ENCODE data around the gene TAB3. TPM values are rescaled to one million over a fixed set of nuclear protein-coding genes. Genes with fewer than 3 reads are reported as not detected.

TAB3 gene
- 18.5 TPM for total RNA-seq
- long read RNA-seq, partial matches to known transcripts, result 0 of 2 reads
- long read RNA-seq, other reads (novel, unspliced or antisense), result 2 of 2 reads

- peak; percentile 94 for DNase-seq (ENCODE audit: low spot score)
These were observed at the start of gene TAB3 for GRCh38 chrX:30889147-30890140. Gene TAB3 (minus strand): TSS chrX:30889254. CDS start chrX:30859588, 29,666 bp downstream.

DNA sequence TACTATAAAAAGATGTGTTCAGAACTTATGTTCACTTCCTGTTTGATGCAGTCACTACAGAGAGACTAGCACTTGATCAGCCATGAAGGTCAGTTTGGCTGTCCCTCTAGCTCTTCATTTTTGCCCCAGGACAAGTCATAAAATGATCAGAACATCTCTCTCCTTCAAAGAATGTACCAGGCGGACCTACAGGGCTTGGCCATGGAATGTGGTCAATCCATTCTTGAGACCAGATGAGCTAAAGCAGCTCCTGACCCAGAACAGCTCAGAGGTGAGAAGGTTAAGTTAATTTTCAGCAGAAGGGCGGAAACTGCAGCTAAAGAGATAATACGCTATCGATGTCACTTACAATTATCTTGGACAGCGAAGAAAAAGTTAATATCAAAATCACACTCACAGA is 49.2 kb upstream of the TAB3 start:
- DNase-seq (ENCODE audit: low spot score), result no peak

DNA sequence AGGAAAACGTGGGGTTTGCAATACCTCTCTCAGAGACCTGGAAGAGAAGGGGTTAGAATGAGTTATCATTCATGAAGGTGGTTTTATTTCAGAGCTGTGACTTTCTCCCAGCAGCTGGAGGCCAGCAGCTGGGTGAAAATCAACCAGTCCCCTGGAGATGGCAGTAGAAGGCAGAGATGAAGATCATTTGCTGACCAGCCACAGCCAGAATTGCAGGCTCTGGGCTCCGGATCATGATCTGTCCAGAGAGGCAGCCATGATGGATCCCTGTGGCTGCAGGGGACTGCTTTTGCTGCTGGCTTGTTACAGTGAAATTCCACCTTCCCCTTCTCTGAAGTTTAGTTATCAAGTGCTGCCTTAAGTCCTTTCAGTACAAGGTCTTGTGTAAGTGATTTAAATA is 46.9 kb upstream of the TAB3 start:
- DNase-seq (ENCODE audit: low spot score), result no peak

DNA sequence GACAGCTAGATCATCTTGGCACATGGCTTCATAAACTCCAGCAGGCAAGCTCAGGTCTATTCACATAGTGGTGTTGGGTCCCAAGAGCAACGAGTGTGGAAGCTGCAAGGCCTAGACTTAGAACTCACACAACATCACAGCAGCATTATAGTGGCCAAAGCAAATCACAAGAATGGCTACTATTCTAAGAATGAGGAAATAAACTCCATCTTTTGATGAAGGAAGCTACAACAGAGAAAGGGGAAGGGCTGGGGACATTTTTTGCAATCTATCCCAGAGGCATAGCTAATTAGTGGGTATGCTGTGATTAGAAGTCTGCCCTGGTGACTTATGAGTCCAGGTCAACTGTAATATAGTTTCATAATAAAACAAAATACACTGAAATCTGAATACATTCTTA is 42.9 kb upstream of the TAB3 start:
- no peak for DNase-seq (ENCODE audit: low spot score)

DNA sequence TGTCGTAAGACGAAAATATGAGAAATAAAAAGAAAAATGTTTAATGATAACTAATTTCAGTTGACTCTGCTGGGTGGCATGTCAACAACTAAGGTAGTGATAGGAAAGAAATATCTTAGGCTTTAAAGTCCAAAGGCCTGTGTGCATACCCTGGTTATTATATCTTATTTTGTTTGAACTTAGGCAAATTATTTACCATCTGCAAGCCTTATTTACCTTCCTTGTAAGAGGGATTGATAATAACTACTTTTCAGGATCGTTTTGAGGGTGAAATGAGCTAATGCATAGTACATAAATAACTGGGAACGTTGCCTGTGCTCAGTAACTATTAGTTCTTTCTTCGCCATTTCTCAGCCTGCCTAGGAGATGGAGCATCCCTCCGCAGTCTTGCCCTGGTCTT is 41.6 kb upstream of the TAB3 start:
- DNase-seq (ENCODE audit: low spot score), result no peak

DNA sequence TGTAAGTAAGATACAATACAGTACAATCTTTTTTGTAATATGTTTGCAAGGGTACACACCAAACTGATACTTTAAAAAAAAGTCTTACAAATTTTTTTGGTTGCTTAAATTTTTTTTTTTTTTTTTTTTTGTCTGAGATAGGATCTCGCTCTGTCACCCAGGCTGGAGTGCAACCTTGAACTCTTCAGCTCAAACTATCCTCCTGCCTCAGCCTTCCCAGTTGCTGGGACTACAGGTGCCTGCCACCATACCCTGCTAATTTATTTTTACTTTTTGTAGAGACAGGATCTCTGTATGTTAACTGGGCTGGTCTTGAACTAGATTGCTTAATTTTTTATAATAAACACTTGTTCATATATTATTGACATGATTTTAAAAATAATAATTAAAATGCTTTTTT is 41.1 kb upstream of the TAB3 start:
- DNase-seq (ENCODE audit: low spot score), result no peak

DNA sequence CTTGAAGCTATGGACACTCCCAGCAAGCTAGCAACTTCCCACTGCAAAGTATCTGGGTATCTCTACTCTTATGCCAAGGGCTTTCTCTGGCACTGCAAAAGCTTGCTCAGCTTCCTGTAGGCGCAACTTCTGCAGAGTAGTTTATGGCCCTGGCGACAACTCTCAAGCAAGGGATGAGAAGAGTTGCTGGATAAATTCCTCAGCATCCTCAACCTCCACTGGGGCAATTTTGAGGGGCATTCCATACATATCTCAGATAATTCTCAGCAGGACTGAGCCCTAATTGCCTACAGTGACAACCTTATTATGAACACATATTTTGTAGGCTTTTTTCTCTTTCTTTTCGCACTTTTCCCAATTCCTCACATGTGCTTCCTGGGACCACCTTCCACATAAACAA is 31.2 kb upstream of the TAB3 start:
- DNase-seq (ENCODE audit: low spot score), result no peak

DNA sequence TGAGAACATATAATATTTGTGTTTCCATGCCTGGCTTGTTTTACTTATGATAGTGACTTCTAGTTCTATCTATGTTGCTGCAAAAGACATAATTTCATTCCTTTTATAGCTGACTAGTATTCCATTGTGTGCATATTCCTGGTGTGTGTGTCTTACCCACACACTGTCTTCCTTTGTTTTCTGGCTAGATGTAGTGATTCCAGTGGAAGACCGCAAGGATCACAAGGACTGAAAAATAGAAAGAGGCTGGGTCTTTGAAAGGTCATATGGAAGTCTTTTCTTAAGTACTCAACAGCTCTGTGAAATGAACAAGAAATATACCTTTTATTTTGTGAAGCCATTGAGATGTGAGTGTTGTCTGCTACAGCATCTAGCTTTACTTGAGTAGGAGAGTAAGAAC is 29.4 kb upstream of the TAB3 start:
- no peak for DNase-seq (ENCODE audit: low spot score)

GRCh38 chrX:30913492-30913891 is 24.4 kb upstream of the TAB3 start:
- no peak for DNase-seq (ENCODE audit: low spot score)

DNA sequence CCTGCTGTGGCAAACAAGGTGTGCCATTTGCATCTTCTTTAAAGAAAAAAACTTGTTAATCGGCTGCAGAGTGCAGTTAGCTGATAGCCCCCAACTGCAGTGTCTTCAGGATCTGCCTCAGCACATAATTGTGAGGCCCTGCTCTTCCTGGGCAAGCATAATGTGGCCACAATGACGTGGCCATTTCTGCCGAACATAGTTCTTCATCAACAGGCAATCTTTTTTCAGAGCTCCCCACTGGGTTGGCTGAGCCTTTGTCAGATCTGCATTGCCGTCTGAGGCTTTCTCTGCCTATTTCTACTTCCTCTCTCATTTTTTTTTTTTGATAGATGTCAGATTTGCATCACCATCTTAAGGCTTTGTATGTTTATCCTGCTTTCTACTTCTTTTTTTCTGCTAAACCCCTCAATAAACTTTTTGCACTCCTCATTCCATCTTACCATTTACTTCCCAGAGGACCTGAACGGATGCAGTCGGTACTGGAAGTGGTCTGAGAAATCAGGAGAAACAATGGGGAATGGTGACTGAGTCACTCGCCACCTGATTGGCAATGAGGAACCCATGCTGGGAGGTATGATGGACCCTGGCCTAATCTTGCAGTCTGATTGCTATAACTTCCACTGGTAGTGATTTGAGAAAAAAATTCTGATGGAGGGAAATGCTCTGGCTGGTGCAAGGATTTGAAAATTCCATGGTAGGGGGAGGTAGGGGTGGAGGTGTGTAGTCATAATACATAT is 21.2 kb upstream of the TAB3 start:
- no peak for DNase-seq (ENCODE audit: low spot score)

DNA sequence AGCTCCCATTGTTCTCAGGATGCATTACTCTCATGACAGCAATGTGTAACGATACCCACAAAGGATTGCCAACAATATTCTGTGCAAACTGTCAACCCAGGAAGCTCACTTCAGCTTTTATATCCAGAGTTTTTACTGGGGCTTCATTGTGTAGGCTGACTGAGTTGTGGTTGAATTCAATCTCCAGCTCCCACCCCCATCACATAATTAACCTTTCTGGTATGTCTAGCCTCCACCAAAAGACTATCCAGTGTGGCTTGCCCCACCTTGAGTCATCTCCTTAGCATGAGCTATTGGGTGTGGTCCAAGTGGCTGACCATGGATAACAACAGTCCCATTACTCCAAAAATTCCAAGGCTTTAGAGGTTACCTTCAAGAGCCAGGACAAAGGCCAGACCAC is 17.7 kb upstream of the TAB3 start:
- DNase-seq (ENCODE audit: low spot score), result no peak

GRCh38 chrX:30905321-30905720 is 16.3 kb upstream of the TAB3 start:
- no peak for DNase-seq (ENCODE audit: low spot score)

- DNase-seq (ENCODE audit: low spot score), result no peak
These were observed 15.6 kb upstream of the TAB3 start for GRCh38 chrX:30904632-30905031.

- no peak for DNase-seq (ENCODE audit: low spot score)
These were observed 15.1 kb upstream of the TAB3 start for GRCh38 chrX:30904186-30904585.

DNA sequence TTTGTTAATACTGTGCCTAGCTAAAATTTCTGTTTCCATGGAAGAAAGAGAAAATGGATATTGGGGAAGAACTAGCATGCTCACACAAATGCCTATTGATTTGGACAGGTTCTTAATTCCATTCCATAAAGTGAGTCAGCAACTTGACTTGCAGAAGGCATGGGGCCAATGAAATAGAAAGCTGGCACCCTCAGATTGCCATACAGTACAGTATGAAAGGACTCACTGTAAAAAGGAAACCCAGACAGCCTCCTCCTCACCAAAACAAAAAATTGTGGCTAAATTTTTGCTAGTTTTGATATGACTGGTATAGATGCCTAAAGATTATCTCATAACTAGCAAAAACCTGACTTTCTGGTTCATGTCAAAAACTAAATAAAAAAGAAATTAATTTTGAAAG is 11.2 kb upstream of the TAB3 start:
- DNase-seq (ENCODE audit: low spot score), result no peak

- no peak for DNase-seq (ENCODE audit: low spot score)
These were observed 9.8 kb upstream of the TAB3 start for GRCh38 chrX:30898886-30899285.

GRCh38 chrX:30895370-30895769 is 6.3 kb upstream of the TAB3 start:
- DNase-seq (ENCODE audit: low spot score), result no peak

DNA sequence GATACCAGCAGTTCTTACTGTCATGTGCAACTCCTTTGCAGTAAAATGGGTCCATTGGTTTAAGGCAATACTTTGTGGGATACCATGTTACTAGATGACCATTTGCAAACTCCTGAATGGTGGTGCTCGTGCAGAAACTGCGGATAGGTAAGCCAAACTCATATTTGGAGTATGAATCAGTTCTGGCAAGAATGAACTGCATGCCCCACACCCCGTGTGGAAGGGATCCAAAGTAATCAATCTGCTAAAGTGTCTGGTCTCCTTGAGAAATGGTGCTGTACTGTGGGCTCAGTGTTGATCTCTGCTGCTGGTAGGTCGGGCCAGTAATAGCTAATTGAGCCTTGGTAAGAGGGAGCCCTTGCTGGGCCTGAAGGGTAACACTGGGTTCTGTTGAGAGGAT is 4.2 kb upstream of the TAB3 start:
- no peak for DNase-seq (ENCODE audit: low spot score)

DNA sequence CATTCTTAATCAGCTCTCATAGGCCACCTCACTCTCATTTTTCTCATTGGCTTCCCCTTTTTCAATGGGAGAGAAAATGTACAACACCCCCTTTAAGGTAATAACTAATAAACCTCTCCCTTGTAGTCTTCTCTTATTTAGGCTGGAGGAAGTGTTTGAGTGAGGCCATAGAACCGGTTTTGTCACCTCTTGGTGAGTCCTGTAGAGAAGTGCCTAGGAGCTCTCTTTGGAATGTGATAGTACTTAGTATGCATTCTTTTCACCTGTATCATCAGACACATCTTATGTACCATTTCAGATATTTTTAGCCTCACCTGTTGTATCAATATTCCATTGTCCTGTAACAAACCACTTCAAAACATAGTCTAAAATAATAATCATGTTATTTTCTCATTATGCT is 3.5 kb upstream of the TAB3 start:
- no peak for DNase-seq (ENCODE audit: low spot score)

- DNase-seq (ENCODE audit: low spot score), result no peak
These were observed 418 bp downstream of the TAB3 start for GRCh38 chrX:30888526-30889146.

GRCh38 chrX:30887721-30888120 is 1.3 kb downstream of the TAB3 start:
- DNase-seq (ENCODE audit: low spot score), result no peak

- DNase-seq (ENCODE audit: low spot score), result no peak
These were observed 1.8 kb downstream of the TAB3 start for GRCh38 chrX:30887288-30887687.
